ENCODE results near the gene C19orf33. TPM values are rescaled to one million over a fixed set of nuclear protein-coding genes. Genes with fewer than 3 reads are reported as not detected.

Gene C19orf33
- total RNA-seq, 4 donors from 2014 or later = 5.8 to 7.0 TPM; not detected in 2

DNA sequence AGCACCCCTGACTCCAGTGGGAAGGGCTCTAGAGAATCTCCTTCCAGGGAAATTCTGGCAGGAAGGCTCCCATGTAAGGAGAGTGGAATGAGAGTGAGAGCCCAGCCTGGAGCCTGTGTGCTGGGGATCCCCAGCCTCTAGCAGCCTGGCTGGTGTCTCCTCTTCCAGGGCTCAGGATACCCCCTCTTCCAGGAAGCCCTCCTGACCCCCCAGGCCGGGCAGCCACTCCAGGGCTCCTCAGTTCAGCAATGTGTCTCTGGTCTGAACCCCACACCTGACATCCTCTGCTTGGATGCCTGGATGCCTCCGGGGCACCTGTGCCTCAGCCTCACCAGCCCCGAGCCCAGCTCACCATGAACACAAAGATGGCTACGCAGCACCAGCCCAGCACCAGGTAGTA lies 3.0 kb downstream of the C19orf33 start:
- no peak overlapping the region for H3K27ac ChIP-seq
- H3K4me1 ChIP-seq = no peaks in the 10 kb centered on the region
- H3K4me3 ChIP-seq = no peak overlapping the region
- no peaks in the 10 kb centered on the region for H3K9me3 ChIP-seq
- in situ Hi-C loops (cut with MboI; ENCODE audit: low sequenced_read_pairs in 4 of 4) (no loop called here), intact Hi-C loops (cut with DNase I; ENCODE audit: low total_unique reads) (no loop called here)
- peaks cover 0 to 30% of the 10 kb centered on the region in 2 donors for H3K36me3 ChIP-seq
- DNase-seq (no peak), ATAC-seq (no peak)
- no peak for TF ChIP-seq POLR2A (IDR thresholded peaks at IDR 0.05)
- TF ChIP-seq, protein P1, sequence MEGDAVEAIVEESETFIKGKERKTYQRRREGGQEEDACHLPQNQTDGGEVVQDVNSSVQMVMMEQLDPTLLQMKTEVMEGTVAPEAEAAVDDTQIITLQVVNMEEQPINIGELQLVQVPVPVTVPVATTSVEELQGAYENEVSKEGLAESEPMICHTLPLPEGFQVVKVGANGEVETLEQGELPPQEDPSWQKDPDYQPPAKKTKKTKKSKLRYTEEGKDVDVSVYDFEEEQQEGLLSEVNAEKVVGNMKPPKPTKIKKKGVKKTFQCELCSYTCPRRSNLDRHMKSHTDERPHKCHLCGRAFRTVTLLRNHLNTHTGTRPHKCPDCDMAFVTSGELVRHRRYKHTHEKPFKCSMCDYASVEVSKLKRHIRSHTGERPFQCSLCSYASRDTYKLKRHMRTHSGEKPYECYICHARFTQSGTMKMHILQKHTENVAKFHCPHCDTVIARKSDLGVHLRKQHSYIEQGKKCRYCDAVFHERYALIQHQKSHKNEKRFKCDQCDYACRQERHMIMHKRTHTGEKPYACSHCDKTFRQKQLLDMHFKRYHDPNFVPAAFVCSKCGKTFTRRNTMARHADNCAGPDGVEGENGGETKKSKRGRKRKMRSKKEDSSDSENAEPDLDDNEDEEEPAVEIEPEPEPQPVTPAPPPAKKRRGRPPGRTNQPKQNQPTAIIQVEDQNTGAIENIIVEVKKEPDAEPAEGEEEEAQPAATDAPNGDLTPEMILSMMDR (IDR thresholded peaks at IDR 0.05 in 4 of 5, conservative IDR thresholded peaks at IDR 0.05 in 1 of 5) = no peak
- H3K27me3 ChIP-seq = no peaks in the 10 kb centered on the region

- Histone ChIP-seq H3K9me3 (no peaks in the 10 kb centered on the region), H3K27me3 (no peaks in the 10 kb centered on the region), H3K4me3 (no peak overlapping the region), H3K4me1 (no peaks in the 10 kb centered on the region), H3K36me3 (peaks cover 0 to 30% of the 10 kb centered on the region in 2 donors), H3K27ac (no peak overlapping the region)
- DNase-seq (no peak), ATAC-seq (no peak)
- TF ChIP-seq, protein P1 (IDR thresholded peaks at IDR 0.05 in 4 of 5, conservative IDR thresholded peaks at IDR 0.05 in 1 of 5) = no peak
- TF ChIP-seq POLR2A (IDR thresholded peaks at IDR 0.05) = no peak
- in situ Hi-C loops (cut with MboI; ENCODE audit: low sequenced_read_pairs in 4 of 4) (no loop called here), intact Hi-C loops (cut with DNase I; ENCODE audit: low total_unique reads) (no loop called here)
These were observed 3.5 kb downstream of the C19orf33 start for GRCh38 chr19:38307597-38307996.

- DNase-seq = no peak
- intact Hi-C loops (cut with DNase I; ENCODE audit: low total_unique reads) (no loop called here), in situ Hi-C loops (cut with MboI; ENCODE audit: low sequenced_read_pairs in 4 of 4) (no loop called here)
- no peak for ATAC-seq
- peaks cover 0 to 30% of the 10 kb centered on the region in 2 donors for H3K36me3 ChIP-seq
- H3K27ac ChIP-seq = no peak overlapping the region
- no peaks in the 10 kb centered on the region for H3K9me3 ChIP-seq
- H3K27me3 ChIP-seq = no peaks in the 10 kb centered on the region
- no peak for TF ChIP-seq POLR2A (IDR thresholded peaks at IDR 0.05)
- TF ChIP-seq, protein P1 (IDR thresholded peaks at IDR 0.05 in 4 of 5, conservative IDR thresholded peaks at IDR 0.05 in 1 of 5) = no peak
- no peak overlapping the region for H3K4me3 ChIP-seq
- no peaks in the 10 kb centered on the region for H3K4me1 ChIP-seq
These were observed 4.1 kb downstream of the C19orf33 start for GRCh38 chr19:38308006-38308766.

GRCh38 chr19:38308926-38309614 lies 5.0 kb downstream of the C19orf33 start:
- H3K36me3 ChIP-seq = peaks cover 0 to 30% of the 10 kb centered on the region in 2 donors
- in situ Hi-C loops (cut with MboI; ENCODE audit: low sequenced_read_pairs in 4 of 4) = no loop called here

More at GRCh38 chr19:38308926-38309614, 5.0 kb downstream of the C19orf33 start:
- H3K9me3 ChIP-seq = no peaks in the 10 kb centered on the region
- no peaks in the 10 kb centered on the region for H3K4me1 ChIP-seq
- DNase-seq = no peak
- no peak overlapping the region for H3K4me3 ChIP-seq
- ATAC-seq = no peak
- no peaks in the 10 kb centered on the region for H3K27me3 ChIP-seq
- intact Hi-C loops (cut with DNase I; ENCODE audit: low total_unique reads) = no loop called here
- no peak overlapping the region for H3K27ac ChIP-seq
- TF ChIP-seq POLR2A (IDR thresholded peaks at IDR 0.05) = no peak
- TF ChIP-seq, protein P1 (IDR thresholded peaks at IDR 0.05 in 4 of 5, conservative IDR thresholded peaks at IDR 0.05 in 1 of 5) = no peak

Measured in gastrocnemius medialis (tissue), 4 donors.